Astrocyte (in vitro differentiated cells and primary cell): ENCODE data around the gene ALDH2. TPM values are rescaled to one million over a fixed set of nuclear protein-coding genes. Genes with fewer than 3 reads are reported as not detected.
"Not testable (repeated sequence)": the region's sequence is repeated elsewhere in the genome, so short reads cannot be mapped to it uniquely, and the experiment has no call there.

Source experiments
- DNase-seq: peaks from one replicate; pipeline ENCODE4 v3.0.0-alpha.2; 2010; ENCODE audit warnings: low read depth
- FAIRE-seq: peaks from 2 replicates; lab custom pipeline; 2011; peaks lifted over from hg19 to GRCh38; lab: Jason Lieb, UNC
- H2AFZ ChIP-seq: 2 replicates; pipeline ENCODE4 v1.6.0; 2012; ENCODE audit warnings: low read depth, low read length, inconsistent platforms
- H3K27ac ChIP-seq: 2 replicates; pipeline ENCODE4 v1.5.1; 2011; ENCODE audit warnings: low read depth, low read length, inconsistent platforms
- H3K27me3 ChIP-seq: 2 replicates; pipeline ENCODE4 v1.6.0; 2011; ENCODE audit warnings: low read length, inconsistent platforms; ENCODE audit not compliant: insufficient read depth
- H3K36me3 ChIP-seq: 2 replicates; pipeline ENCODE4 v1.5.1; 2011; ENCODE audit warnings: low read length, inconsistent platforms; ENCODE audit not compliant: insufficient read depth
- H3K4me1 ChIP-seq: 2 replicates; pipeline ENCODE4 v1.5.1; 2011; ENCODE audit warnings: low read length, inconsistent platforms; ENCODE audit not compliant: insufficient read depth
- H3K4me2 ChIP-seq: 2 replicates; pipeline ENCODE4 v1.6.0; 2012; ENCODE audit warnings: low read length, inconsistent platforms
- H3K4me3 ChIP-seq: 2 replicates; pipeline ENCODE4 v1.5.1; 2011; ENCODE audit warnings: low read depth, mild to moderate bottlenecking, low read length, inconsistent platforms; ENCODE audit not compliant: insufficient read depth
- H3K79me2 ChIP-seq: 2 replicates; pipeline ENCODE4 v1.6.0; 2012; ENCODE audit warnings: mild to moderate bottlenecking, low read length, inconsistent platforms; ENCODE audit not compliant: insufficient read depth
- H3K9ac ChIP-seq: 2 replicates; pipeline ENCODE4 v1.6.0; 2012; ENCODE audit warnings: mild to moderate bottlenecking, low read length, inconsistent platforms
- H3K9me3 ChIP-seq: 2 replicates; pipeline ENCODE4 v1.5.1; 2012; ENCODE audit warnings: low read depth, mild to moderate bottlenecking, low read length, inconsistent platforms; ENCODE audit not compliant: insufficient read depth
- H4K20me1 ChIP-seq: 2 replicates; pipeline ENCODE4 v1.6.0; 2012; ENCODE audit warnings: low read length, inconsistent platforms; ENCODE audit not compliant: insufficient read depth
- H3K27ac Mint-ChIP-seq: one replicate; pipeline ENCODE4 v1.8.0; 2021; ENCODE audit warnings: mild to moderate bottlenecking, mixed read lengths; ENCODE audit not compliant: unreplicated experiment
- H3K27me3 Mint-ChIP-seq: one replicate; pipeline ENCODE4 v1.8.0; 2021; ENCODE audit warnings: low read depth, mixed read lengths; ENCODE audit not compliant: unreplicated experiment
- H3K36me3 Mint-ChIP-seq: one replicate; pipeline ENCODE4 v1.8.0; 2021; ENCODE audit warnings: low read depth, mixed read lengths; ENCODE audit not compliant: unreplicated experiment
- H3K4me1 Mint-ChIP-seq: one replicate; pipeline ENCODE4 v1.8.0; 2021; ENCODE audit warnings: low read depth, mixed read lengths; ENCODE audit not compliant: unreplicated experiment
- H3K4me3 Mint-ChIP-seq: one replicate; pipeline ENCODE4 v1.8.0; 2021; ENCODE audit warnings: mild to moderate bottlenecking, moderate library complexity, mixed read lengths; ENCODE audit not compliant: unreplicated experiment
- H3K9me3 Mint-ChIP-seq: one replicate; pipeline ENCODE4 v1.8.0; 2021; ENCODE audit warnings: mild to moderate bottlenecking, mixed read lengths; ENCODE audit not compliant: unreplicated experiment
- EZH2 ChIP-seq: IDR thresholded peaks from 2 replicates; pipeline ENCODE4 v1.6.1; 2012; ENCODE audit warnings: mild to moderate bottlenecking, low read length, inconsistent platforms; ENCODE audit not compliant: insufficient read depth
- total RNA-seq: library from RNA; stranded (reverse); gene quantifications from 2 replicates; pipeline ENCODE4 v1.2.1, GENCODE V29; 2021
- TF ChIP-seq, protein P1 (sequence below): IDR thresholded peaks from 2 replicates; pipeline ENCODE4 v1.5.1; 2011; ENCODE audit warnings: low read depth, mild to moderate bottlenecking, inconsistent platforms, low read length, moderate library complexity; ENCODE audit not compliant: insufficient read depth

The ALDH2 gene
- total RNA-seq, 1 donor from 2014 or later: 82.0 TPM

- no peak overlapping the region for H3K27ac ChIP-seq
Observed at GRCh38 chr12:111818340-111818739, 51.6 kb downstream of the ALDH2 start.

DNA sequence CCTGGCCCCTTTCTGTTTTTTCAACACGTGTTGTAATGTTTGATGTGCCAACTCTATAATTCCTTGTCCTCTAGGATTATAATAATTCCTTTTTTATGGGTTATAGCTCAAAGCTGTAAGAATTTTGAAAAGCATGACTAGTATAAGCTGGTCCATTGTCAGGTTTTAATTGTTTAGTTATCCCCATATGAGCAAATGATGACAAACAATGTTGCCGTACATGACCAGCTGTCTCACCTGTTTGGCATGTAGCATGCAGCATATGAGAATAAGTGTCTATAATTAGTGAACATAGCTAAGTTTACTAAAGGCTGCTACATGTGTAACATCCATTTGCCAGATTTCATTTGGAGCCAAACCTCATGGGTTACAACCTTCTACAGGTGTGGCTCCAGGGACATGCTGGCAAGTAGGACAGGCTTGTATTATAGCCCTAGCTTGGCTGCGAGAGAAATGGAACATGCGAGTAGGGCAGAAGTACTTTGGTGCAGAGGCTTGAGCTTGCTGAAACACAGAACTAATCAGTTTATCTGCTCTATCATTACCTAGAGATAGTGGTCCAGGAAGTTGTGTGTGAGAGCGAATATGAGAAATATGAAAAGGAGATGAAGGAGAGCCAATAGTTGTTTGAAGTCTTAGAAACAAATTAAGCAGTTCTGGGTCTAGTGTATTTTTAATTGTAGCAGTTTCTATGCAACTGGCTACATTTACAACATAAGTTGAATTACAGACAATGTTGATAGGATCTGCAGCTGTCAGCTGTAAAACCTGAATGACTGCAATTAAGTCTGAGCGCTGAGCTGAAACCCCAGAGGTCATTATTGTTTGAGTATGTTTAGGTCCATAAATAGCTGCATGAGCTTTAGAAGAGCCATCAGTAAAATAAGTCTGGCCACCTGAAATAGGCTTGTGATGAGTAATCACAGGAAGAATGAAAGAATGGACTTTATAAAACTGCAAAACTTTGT is 52.7 kb downstream of the ALDH2 start:
- Histone ChIP-seq H3K9me3 (no peaks in the 10 kb centered on the region), H3K4me1 (no peaks in the 10 kb centered on the region), H3K9ac (no peak overlapping the region), H3K27me3 (peaks cover 28% of the 10 kb centered on the region), H3K4me3 (no peak overlapping the region), H3K27ac (no peak overlapping the region), H3K4me2 (no peak overlapping the region), H3K36me3 (no peaks in the 10 kb centered on the region), H4K20me1 (no peaks in the 10 kb centered on the region), H2AFZ (no peak overlapping the region), H3K79me2 (no peaks in the 10 kb centered on the region)
- Mint-ChIP-seq H3K9me3 (peaks cover 4% of the 10 kb centered on the region), H3K4me3 (no peak overlapping the region), H3K36me3 (no peaks in the 10 kb centered on the region), H3K4me1 (peaks cover 12% of the 10 kb centered on the region), H3K27me3 (peaks cover 9% of the 10 kb centered on the region), H3K27ac (no peak overlapping the region)
- FAIRE-seq (no peak), DNase-seq (no peak)
- no peak for TF ChIP-seq EZH2
- TF ChIP-seq, protein P1, sequence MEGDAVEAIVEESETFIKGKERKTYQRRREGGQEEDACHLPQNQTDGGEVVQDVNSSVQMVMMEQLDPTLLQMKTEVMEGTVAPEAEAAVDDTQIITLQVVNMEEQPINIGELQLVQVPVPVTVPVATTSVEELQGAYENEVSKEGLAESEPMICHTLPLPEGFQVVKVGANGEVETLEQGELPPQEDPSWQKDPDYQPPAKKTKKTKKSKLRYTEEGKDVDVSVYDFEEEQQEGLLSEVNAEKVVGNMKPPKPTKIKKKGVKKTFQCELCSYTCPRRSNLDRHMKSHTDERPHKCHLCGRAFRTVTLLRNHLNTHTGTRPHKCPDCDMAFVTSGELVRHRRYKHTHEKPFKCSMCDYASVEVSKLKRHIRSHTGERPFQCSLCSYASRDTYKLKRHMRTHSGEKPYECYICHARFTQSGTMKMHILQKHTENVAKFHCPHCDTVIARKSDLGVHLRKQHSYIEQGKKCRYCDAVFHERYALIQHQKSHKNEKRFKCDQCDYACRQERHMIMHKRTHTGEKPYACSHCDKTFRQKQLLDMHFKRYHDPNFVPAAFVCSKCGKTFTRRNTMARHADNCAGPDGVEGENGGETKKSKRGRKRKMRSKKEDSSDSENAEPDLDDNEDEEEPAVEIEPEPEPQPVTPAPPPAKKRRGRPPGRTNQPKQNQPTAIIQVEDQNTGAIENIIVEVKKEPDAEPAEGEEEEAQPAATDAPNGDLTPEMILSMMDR: no peak

More at GRCh38 chr12:111818340-111818739, 51.6 kb downstream of the ALDH2 start:
- no peak for TF ChIP-seq EZH2
- TF ChIP-seq, protein P1: no peak
- Histone ChIP-seq H3K27me3 (peaks cover 20% of the 10 kb centered on the region), H2AFZ (no peak overlapping the region), H3K79me2 (no peaks in the 10 kb centered on the region), H3K9ac (no peak overlapping the region), H3K4me2 (no peak overlapping the region), H3K36me3 (no peaks in the 10 kb centered on the region), H3K4me3 (no peak overlapping the region), H3K4me1 (no peaks in the 10 kb centered on the region), H4K20me1 (no peaks in the 10 kb centered on the region), H3K9me3 (no peaks in the 10 kb centered on the region)
- Mint-ChIP-seq H3K27ac (no peak overlapping the region), H3K36me3 (no peaks in the 10 kb centered on the region), H3K4me1 (peaks cover 12% of the 10 kb centered on the region), H3K27me3 (peaks cover 9% of the 10 kb centered on the region), H3K9me3 (peaks cover 4% of the 10 kb centered on the region), H3K4me3 (no peak overlapping the region)
- no peak for FAIRE-seq
- DNase-seq: no peak

GRCh38 chr12:111820828-111821227 is 54.1 kb downstream of the ALDH2 start:
- H3K4me1 ChIP-seq, H3K9me3 Mint-ChIP-seq, DNase-seq, H3K9me3 ChIP-seq, H4K20me1 ChIP-seq, H3K4me2 ChIP-seq, H3K9ac ChIP-seq, H2AFZ ChIP-seq, H3K79me2 ChIP-seq, H3K27ac Mint-ChIP-seq, H3K4me3 ChIP-seq, H3K27ac ChIP-seq, H3K36me3 ChIP-seq, FAIRE-seq, H3K36me3 Mint-ChIP-seq: not testable (repeated sequence)
- peaks cover 12% of the 10 kb centered on the region for H3K4me1 Mint-ChIP-seq
- H3K27me3 Mint-ChIP-seq: peaks cover 11% of the 10 kb centered on the region
- H3K4me3 Mint-ChIP-seq: peak overlapping the region; percentile 41
- H3K27me3 ChIP-seq: peaks cover 23% of the 10 kb centered on the region
